Measurements from ENCODE around the gene PADI6.
"Not testable (repeated sequence)": the region's sequence is repeated elsewhere in the genome, so short reads cannot be mapped to it uniquely, and the experiment has no call there.

The PADI6 gene
- total RNA-seq: 0 reads per million in 2 donors

DNA sequence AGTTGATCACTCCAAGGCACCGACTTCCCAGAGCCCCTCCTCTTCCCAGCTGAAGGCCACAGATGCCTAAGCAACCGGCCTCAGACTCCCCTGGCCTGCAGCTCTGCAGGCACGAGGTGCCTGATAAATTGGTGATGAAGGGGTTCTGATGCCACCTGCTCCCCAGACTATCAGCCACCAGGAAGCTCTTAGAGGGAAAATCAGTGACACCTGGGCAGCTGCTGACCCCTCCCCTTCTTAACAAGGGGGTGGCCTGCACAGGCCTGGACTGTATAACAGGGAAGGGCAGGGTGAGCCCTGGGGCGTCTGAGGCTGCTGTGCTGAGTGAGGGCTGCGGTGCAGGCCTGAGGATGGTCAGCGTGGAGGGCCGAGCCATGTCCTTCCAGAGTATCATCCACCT is at the start of gene PADI6:
TSS of gene PADI6 (plus strand) at position 301 of the 400 bp plus-strand sequence. CDS start at position 351, 50 bp downstream.
- no peak for DNase-seq

DNA sequence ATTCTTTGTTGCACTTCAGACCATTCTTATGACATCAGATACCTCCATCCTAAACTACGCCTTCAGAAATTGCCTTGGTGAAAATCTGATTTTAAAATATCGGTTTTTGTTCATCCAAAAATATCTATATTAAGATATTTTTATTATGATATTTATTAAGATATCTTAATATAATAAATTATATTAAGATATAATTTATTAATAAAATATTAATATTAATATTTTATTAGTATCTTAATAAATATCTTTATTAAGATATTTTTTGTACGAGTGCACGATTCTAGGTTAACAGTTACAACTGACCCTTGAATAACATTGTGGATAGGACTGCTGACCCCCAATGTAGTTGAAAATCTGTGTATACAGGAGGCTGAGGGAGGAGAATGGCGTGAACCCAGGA is 43.1 kb upstream of the PADI6 start:
- DNase-seq: no peak

- DNase-seq: no peak
Observed at GRCh38 chr1:17329610-17330009, 42.4 kb upstream of the PADI6 start.

DNA sequence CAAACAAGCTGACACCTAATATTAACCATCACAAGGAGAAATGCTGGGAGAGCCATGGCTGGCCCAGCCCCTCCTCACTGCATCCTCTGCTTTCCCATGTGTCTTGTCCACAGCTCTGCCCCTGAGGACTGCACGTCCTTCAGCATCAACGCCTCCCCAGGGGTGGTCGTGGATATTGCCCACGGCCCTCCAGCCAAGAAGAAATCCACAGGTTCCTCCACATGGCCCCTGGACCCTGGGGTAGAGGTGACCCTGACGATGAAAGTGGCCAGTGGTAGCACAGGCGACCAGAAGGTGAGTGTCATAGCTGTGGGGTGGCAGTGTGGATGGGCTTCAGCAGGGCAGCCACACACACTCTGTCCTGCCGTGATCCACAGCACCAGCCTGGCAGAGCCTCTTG is 41.1 kb upstream of the PADI6 start:
- DNase-seq: no peak

DNA sequence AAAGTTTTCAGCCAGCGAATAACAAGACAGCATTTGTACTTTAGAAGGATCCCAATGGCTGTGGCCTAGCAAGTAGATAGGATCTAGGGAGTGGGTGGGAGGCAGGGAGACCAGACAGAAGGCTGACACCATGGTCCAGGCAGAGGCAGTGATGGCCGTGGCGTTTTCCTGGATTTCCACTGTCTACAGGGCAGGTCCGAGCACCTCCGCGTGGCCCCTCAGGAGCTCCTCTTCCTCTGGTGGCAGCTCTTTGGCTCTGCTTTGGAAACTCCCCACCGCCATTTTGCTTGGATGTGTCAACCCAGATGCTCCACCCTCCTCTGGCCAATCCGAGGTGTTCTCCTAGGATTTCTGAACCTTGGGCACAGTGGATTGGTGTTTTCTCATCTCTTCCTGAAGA is 38.9 kb upstream of the PADI6 start:
- DNase-seq: no peak

- DNase-seq: no peak
Observed at GRCh38 chr1:17335821-17336710, 35.9 kb upstream of the PADI6 start.

DNA sequence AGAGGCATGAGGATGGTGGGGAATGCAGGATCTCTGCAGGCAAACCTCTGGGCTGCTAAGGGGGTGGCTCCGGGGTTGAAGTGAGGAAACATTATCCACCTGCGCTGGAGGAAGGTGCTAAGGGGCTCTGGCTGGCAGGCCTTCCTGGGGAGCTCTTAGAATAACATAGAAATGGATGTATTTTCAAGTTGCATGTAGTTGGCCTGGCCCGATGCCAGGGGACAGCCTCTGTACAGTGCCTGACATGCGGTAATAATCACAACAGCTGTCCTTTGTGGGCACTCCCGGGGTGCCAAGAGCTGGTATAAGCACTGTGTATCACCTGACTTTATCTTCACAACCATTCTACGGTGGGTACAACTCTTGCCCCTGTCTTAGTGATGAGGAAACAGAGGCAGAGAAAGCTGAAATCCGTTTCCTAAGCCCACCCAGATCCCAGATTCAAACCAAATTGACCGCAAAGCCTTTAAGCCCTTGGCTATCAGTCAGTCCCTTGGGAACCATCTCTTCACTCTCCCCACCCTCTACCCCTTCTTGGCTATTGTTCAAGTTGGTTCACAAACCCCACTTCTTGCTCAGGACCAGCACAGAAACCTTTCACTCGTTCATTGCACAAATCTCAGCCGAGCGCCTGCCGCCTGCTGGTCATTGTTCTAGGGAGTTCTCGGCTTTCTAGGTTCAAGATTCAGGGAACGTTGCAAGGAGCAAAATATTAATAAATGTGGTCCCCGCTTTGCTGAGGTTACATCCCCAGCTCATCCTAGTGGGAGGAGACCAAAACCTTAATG is 33.1 kb upstream of the PADI6 start:
- DNase-seq: no peak

DNA sequence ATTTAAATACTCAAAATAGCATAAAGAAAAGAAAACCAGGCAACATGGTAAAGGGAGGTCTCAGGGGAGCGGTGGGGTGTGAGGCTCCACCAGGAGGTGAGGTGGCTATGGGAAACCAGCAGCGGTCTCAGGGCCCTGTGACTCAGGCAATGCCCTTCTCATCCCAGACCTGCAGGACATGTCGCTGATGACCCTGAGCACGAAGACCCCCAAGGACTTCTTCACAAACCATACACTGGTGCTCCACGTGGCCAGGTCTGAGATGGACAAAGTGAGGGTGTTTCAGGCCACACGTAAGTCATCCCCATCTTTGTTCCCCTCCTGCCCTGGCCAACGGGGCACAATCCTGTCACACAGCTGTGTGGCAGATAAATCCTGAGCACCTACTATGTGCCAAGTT is 32.5 kb upstream of the PADI6 start:
- DNase-seq: no peak

- DNase-seq: no peak
Observed at GRCh38 chr1:17340358-17340757, 31.6 kb upstream of the PADI6 start.

GRCh38 chr1:17342014-17342441 is 30.0 kb upstream of the PADI6 start:
- no peak for DNase-seq

GRCh38 chr1:17345506-17345905 is 26.5 kb upstream of the PADI6 start:
- DNase-seq: not testable (repeated sequence)

DNA sequence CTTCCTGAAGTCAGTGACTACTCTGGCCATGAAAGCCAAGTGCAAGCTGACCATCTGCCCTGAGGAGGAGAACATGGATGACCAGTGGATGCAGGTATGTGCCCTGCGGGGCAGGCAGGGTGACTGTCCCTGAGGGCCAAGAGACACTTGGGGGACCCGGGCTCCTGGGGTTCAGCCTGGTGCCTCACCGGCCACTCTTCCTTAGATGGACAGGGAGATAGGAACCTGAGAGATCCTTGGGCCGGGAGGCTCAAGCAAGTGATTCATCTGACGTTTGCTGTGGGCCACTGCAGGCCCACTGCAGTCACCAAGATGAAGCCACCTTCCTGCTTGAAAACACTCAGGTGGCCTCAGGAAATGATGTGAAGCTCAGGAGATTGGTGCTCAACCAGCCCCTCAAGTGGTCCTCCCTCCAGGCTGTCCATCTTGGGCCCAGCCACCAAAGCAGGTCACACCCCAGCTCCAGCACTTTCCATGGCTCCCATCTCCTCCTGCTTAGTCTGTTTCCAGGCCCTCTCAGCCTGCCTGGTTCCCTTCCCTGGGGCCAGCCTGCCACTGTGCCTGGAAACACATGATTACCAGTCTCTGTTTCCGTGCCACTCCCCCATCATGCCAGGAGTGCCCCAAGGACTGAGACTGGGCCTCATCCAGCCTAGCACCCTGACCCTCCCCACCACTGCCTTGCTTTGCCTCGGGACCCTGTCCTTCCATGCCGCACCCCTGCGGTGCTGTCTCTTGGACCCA is 25.8 kb upstream of the PADI6 start:
- DNase-seq: no peak

GRCh38 chr1:17347769-17348592 is 24.0 kb upstream of the PADI6 start:
- no peak for DNase-seq

DNA sequence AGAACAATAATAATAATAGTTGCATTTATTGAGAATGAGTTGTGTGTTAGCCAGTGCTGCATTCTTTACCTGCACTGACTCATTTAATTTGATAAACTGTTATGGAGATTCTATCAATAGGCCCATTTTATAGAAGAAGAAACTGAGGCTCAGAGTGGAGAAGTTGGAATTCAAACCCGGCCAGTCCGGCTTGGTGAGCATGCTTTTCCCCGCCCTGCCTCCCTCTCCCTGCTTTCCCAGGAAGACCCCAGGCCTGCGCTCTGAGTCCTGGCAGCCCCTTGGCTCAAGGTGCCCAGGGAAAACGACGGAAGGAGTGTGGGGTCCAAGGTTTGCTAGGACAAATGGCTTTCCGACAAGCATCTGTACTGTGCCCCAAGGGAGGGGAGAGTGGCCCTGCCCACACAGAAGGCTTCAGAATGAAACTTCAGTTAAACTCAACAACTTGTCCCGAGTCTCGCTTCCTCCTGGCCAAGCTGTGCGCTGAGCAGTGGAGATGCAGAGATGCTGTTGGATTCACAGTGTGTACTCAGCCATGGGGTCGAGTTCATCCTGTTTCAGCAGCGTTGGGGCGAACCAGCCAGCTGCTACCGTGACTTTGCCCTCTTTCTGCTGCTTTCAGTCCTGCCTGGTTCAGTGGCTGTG is 23.3 kb upstream of the PADI6 start:
- no peak for DNase-seq

GRCh38 chr1:17350083-17350482 is 21.9 kb upstream of the PADI6 start:
- no peak for DNase-seq

DNA sequence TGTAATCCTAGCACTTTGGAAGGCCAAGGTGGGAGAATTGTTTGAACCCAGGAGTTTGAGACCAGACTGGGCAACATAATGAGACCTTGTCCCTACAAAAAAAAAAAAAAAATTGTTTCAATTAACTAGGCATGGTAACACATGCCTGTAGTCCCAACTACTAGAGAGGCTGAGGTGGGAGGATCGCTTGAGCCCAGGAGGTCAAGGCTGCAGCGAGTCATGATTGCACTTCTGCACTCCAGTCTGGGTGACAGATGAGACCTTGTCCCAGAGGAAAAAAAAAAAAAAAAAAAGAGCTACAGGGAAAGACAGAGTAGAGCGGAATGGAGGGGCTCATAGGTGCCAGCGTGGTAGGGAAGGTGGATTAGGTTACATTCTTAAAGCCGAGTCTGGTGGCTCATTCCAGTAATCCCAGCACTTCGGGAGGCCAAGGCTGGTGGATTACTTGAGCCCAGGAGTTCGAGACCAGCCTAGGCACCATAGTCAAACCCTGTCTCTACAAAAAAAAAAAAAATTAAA is 21.0 kb upstream of the PADI6 start:
- no peak for DNase-seq

DNA sequence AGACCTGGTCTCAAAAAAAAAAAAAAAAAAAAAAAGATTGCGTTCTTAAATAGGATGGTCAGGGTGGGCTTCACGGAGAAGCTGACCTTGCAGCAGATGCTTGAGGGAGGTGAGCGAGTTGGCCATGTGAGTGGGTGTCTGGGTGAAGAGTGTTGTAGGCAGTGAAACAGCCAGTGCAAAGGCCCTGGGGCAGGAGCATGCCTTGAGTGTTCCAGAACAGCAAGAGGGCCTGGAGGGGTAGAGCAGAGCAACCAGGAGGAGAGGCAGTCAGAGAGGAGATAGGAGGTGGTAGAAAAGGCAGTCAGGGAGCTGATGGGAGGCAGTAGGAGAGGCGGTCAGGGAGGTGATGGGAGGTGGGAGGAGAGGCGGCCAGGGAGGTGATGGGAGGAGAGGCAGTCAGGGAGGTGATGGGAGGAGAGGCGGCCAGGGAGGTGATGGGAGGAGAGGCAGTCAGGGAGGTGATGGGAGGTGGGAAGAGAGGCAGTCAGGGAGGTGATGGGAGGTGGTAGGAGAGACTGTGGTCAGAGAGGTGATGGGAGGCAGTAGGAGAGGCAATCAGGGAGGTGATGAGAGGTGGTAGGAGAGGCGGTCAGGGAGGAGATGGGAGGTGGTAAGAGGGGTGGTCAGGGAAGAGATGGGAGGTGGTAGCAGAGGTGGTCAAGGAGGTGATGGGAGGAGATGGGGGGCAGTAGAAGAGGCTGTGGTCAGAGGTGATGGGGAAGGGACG is 20.2 kb upstream of the PADI6 start:
- no peak for DNase-seq

DNA sequence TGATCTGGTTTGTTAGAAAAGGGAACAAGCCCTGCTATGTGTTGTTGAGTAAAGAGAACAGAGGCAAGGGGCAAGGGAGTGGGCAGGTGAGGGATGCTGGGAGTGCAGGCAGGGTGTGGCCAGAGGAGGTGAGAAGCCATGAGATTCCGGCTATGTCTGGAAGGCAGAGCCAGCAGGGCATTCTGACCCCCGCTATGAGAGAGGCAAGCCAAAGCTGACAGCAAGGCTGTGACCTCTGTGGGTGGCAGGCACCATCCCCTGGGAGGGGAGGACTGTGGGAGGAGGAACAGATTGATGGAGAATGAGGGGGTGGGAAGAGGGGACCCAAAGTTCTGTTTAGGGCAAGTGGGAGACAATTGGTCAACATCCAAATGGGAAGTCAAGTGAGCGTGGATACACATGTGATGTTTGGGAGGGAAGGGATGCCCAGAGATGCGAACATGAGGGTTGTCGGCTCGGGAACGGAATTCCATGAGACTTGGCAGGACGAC is 19.5 kb upstream of the PADI6 start:
- no peak for DNase-seq

- DNase-seq: no peak
Observed at GRCh38 chr1:17355898-17356297, 16.1 kb upstream of the PADI6 start.

GRCh38 chr1:17356387-17357026 is 15.5 kb upstream of the PADI6 start:
- no peak for DNase-seq
